HG03095 (cell line): Measurements from ENCODE around the gene PNMA6F.
A peak's percentile ranks its signal among the peaks of the same experiment; 100 is the strongest.
"Not testable (repeated sequence)": the region's sequence is repeated elsewhere in the genome, so short reads cannot be mapped to it uniquely, and the experiment has no call there.

Experiments used
- ATAC-seq: cut with Tn5 transposase; IDR thresholded peaks from one replicate; pipeline ENCODE4 v1.9.1; 2021; ENCODE audit warnings: moderate library complexity; ENCODE audit not compliant: unreplicated experiment

PNMA6F gene

DNA sequence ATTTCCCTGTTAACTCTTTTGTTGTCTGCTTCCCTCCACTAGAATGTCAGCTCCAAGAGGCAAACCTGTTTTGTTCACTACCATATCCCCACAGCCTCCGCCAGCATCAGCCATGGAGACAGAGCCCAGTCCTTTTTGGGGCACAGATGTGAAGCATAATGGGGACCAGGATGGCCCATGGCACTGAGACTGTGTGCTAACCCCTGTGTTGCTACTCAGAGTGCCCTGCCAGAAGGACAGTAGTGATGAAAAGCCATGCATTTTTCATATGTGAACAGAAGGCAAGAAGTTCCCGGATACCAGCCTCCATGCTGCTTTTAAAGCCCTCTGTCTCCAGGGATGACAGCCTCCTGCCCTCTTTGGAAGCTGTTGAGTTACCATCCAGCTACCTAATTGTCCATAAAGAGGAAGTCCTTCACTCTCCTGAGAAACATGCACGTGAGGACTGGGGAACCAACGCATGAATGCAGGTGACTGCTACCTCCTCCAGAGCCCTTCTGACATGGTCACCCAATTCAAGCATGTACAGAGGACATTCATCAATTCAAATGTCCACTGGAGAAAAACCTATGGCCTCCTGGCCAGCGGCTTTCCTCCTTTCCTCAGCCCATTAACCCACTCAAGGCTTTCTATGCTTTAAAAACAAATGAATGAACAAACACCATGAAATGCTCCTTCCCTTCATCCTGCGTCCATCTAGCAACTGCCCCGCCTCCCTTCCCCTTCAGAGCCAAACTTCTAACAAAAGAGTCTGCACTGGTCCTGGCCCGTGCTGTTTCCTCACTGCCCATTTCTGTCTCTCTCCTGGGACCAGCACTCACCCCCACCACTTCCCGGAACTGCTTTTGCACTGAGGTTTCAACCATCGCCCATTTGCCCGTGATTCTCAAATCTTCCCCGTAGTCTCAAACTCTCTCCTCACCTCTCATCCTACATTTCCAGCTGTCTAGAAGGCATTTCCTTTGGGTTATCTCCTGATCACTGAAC is 18.0 kb downstream of the PNMA6F start:
- no peak for ATAC-seq

DNA sequence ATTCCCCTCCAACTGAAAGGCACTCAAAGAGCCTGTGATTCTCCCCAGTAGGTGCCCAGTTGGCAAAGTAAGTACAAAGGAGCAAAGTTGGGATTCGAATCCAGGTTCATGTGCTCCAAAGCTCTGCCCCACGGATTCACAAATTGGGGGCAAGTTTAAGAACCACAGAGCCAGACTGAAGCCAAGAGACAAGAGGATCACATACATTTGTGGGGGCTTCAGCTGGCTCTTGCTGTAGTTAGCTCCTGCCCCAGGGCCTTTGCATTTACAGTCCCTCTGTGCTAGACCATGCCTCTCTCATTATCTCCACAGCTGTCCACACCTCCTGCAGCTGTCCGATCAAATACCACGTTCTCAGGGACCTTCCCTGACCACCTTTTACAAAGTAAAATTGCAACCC is 18.8 kb downstream of the PNMA6F start:
- no peak for ATAC-seq

DNA sequence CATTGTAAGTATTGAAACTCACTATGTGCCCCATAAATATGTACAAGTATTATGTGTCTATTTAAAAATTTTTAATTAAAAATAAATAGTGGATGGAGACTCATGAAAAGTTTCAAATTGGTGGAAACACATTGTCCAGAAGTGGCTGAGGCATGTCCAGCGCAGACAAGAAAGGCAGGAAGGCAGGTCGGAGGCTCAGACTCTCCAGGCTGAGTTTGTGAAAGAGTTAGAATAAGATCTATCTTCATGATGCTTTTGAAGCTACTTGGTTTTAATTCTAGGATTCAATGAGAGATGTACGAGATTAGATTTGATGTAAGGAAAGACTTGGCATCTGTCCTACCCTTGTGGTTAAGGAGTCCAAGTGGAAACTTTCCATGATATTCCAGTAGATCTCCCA is 19.8 kb downstream of the PNMA6F start:
- no peak for ATAC-seq

DNA sequence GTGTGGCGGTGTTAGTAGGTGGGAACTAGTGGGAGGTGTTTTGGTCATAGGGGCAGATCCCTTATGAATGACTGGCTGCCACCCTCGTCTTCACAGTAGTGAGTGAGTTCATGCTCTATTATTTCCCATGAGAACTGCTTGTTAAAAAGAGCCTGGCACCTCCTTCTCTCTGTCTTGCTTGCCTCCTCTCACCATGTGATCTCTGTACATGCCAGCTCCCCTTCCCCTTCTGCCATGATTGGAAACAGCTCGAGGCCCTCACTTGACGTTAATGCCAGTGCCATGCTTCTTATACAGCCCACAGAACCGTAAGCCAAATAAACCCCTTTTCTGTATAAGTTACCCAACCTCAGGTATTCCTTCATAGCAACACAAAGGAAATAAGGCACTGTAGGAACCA is 21.7 kb downstream of the PNMA6F start:
- no peak for ATAC-seq

DNA sequence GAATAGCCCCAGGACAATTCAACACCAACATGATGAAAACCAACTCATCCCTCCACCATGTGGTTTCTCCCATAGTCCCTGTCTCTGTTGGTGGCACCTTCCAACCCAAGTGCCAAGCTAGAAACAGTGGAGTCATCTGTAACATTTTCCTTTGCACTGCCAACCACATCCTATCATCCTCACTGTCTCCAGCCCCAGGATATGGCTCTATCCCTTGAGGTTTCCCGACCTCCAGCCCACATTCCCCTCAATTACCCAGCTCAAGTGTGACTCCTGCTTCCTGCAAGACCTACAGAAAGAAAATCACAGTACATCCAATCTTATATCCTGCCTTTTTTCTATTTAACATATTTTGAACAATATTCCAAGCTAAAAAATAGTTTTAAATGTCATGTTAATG is 24.2 kb downstream of the PNMA6F start:
- ATAC-seq, result no peak

DNA sequence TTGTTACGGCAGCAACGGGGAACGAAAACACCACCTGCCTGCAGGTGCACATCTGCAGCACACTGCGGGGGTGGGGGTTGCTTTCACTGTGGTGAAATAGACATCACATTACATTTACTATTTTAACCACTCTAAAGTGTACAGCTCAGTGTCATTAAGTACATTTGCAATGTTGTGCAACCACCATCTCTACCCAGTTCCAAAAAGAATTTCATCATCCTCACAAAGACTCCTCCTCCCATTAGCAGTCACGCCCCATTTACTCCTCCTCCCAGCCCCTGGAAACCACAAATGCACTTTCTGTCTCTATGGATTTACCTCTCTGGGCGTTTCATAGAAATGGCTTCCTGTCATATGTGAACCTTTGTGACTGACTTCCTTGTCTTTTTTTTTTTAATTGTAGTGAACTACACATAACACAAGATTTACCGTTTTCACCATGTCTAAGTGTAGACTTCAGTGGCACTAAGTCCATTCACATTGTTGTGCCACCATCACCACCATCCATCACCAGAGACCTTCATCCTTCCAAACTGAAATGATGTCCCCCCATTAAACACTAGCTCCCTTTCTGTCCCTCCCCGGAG is 28.0 kb downstream of the PNMA6F start:
- ATAC-seq, result peak; percentile 48

DNA sequence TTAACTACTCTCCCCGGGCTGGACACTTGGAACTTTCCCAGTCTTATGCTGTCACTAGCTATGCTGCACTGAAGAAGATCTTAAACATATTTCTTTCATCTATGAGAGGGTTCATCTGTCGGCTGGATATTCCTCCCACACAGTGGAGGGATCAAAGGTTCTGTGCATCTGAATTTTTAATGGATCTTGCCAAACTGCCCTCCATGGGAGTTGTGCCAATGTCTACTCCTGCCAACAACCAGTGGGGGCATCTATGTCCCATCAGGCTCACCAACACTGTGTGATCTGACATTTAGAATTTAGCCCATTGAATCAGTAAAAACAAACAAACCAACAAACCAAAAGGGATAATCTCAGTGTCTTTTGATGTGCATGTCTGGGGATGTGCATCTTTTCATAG is 32.8 kb downstream of the PNMA6F start:
- ATAC-seq, result not testable (repeated sequence)

DNA sequence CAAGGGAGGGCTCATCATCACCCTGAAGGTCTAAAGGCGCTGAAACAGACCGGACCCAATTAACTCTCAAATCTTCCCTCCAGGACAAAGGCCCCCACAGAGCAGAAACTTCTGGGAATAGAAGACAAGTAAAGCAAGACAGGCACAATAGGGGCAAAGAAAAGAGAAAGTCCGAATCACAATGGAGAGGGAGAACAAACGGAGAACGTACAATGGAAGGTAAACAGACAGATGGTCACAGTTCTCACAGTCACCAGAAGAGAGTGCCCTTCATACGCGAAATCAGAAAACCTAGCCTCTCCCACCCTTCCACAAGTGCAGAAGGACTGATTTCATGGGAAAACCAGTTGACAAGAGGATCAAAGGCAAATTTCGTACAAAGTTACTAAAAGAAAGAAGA is 35.9 kb downstream of the PNMA6F start:
- not testable (repeated sequence) for ATAC-seq

DNA sequence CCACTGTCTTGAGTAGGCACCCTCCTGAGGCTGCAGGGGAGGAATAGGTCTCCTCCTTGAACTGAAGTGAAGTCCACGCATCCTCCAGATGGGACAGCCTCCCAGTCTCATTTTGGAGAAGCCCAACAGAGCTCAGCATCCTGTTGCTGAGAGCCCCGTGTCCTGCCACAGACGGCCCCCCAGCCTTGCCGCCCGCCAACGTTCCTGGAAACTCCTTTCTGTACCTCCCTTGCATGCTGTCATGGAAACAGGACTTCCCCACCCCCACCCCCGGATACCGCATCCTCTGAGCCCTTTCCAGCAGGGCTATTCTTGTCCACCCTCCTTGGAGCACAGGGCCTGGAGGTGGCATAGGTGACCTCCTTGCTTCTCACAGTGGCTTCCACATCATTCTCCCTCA is 37.6 kb downstream of the PNMA6F start:
- ATAC-seq, result not testable (repeated sequence)

DNA sequence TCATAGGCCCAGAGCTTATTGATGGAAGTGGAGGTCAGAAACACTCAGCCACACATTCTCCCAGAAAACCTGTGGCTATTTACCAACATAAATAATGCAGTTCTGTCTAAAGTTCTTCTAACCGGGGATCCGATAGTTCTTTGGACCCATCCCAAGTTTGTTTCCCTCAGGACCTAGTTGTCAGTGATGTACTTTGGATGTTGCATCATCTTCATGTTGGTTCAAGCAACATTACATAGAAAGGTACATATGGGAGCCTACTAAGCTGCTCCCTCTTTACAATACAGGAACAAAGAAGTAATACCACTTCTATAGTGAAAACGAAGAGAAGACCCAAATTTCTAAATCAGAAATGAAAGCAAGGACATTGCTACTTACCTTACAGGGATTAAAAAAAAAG is 39.8 kb downstream of the PNMA6F start:
- not testable (repeated sequence) for ATAC-seq

DNA sequence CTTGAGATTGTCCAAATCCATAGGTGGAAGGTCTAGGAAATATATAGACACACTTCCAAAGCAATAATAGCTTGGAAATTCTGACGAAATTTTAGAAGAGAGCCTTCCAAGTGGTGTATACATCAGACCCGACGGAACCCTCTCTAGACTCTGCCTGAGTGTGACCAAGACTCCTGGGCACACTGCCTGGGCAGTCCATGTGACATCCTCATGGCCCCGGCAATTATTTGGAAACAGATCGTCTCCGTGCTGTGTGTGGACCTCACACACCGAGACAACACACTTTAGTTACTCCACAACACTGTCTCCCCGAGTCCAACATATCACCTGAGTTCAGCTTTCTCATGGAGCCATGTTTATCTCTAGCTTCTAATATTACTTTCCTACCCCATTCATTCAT is 42.3 kb downstream of the PNMA6F start:
- not testable (repeated sequence) for ATAC-seq

DNA sequence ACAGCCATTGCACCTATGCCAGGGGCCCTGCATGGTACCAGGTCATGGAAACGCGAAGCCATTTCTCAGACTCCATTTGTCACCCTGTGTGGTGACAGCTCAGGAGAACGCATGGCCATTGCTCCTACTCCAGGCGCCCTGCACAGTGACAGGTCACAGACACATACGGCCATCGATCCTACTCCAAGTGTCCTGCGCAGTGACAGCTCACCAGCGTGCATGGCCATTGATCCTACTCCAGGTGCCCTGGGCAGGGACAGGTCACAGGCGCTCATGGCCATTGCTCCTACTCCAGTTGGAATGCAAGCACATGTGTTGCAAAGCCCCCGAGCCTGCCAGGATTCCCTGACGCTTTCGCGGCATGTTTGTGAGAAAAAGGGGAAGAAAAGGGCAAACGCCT is 45.5 kb downstream of the PNMA6F start:
- not testable (repeated sequence) for ATAC-seq

DNA sequence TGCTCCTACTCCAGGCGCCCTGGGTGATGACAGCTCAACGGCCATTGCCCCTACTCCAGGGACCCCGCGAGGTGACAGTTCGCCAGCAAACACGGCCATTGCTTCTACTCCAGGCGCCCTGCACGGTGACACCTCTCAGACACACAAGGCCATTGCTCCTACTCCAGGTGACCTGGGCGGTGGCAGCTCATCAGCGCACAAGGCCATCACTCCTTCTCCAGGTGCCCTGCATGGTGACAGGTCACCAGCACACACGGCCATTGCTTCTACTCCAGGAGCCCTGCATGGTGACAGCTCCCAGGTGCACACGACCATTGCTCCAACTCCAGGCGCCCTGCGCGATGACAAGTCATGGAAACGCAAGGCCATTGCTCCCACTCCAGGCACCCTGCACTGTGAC is 46.1 kb downstream of the PNMA6F start:
- ATAC-seq, result not testable (repeated sequence)

DNA sequence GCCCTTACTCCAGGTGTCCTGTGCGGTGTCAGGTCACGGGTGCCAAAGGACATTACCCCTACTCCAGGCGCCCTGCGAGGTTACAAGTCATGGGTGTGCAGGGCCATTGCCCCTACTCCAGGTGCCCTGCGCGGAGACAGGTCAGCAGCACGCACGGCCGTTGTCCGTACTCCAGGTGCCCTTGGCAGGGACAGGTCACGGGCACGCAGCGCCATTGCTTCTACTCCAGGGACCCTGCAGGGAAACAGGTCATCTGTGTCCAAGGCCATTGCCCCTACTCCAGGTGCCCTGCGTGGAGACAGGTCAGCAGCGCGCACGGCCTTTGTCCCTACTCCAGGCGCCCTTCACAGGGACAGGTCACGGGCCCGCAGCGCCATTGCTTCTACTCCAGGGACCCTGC is 49.0 kb downstream of the PNMA6F start:
- not testable (repeated sequence) for ATAC-seq

DNA sequence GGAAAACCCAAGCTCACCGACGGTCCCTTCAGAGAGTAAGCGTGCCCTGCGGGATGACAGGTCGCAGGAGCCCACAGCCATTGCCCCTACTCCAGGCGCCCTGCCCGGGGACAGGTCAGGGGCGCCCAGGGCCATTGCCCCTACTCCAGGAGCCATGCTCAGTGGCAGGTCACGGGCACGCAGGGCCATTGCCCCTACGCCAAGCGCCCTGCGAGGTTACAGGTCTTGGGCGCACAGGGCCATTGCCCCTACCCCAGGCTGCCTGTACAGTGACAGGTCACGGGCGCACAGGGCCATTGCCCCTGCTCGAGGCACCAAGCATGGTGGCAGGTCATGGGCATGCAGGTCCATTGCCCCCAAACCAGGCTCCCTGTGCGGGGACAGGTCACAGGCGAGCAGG is 49.5 kb downstream of the PNMA6F start:
- ATAC-seq, result not testable (repeated sequence)
